Loucy (cell line): ENCODE results near the gene THRAP3.

Experiments
- CTCF ChIP-seq: fragments of 200-600 bp; sonication (generic); conservative IDR thresholded peaks from 2 replicates; pipeline ENCODE4 v1.5.1; 2014; ENCODE audit warnings: mild to moderate bottlenecking, antibody characterized with exemption, low read length
- EZH2phosphoT487 ChIP-seq: fragments of 200-600 bp; IDR thresholded peaks from 2 replicates; pipeline ENCODE4 v1.6.1; 2018; ENCODE audit warnings: antibody characterized with exemption, mild to moderate bottlenecking, moderate library complexity, borderline replicate concordance

- TF ChIP-seq CTCF (no peak), EZH2phosphoT487 (no peak)
Observed at GRCh38 chr1:36354486-36354885, 130.2 kb downstream of the THRAP3 start.
